Kidney (tissue), 14 donors: ENCODE results near the gene AGPAT1. TPM values are rescaled to one million over a fixed set of nuclear protein-coding genes. Genes with fewer than 3 reads are reported as not detected.

ENCODE experiments used
- DNase-seq, 5 donors: peaks; one replicate each; pipeline ENCODE4 v3.0.0-alpha.2; 2013 to 2020
- FAIRE-seq: peaks from 2 replicates; lab custom pipeline; 2012; peaks lifted over from hg19 to GRCh38; lab: Jason Lieb, UNC
- H3K27ac ChIP-seq, 2 donors: one replicate each; pipeline ENCODE4 v1.7.0; 2013; ENCODE audit warnings: low read depth in 2 of 2, low read length in 2 of 2, inconsistent platforms in 1 of 2
- H3K27me3 ChIP-seq: one replicate; pipeline ENCODE4 v1.7.1; 2013; ENCODE audit warnings: low read length, inconsistent platforms; ENCODE audit not compliant: control insufficient read depth, insufficient read depth
- H3K36me3 ChIP-seq, 3 donors: one replicate each; pipeline versions ENCODE4 v1.7.0 to v1.7.1; 2013; ENCODE audit warnings: low read length in 3 of 3, control low read depth in 1 of 3, inconsistent platforms in 1 of 3; ENCODE audit not compliant: insufficient read depth in 3 of 3, control insufficient read depth in 2 of 3
- H3K4me1 ChIP-seq, 3 donors: one replicate each; pipeline versions ENCODE4 v1.7.0 to v1.7.1; 2013; ENCODE audit warnings: low read length in 3 of 3, inconsistent platforms in 1 of 3, low read depth in 1 of 3; ENCODE audit not compliant: control insufficient read depth in 2 of 3, insufficient read depth in 2 of 3
- H3K4me3 ChIP-seq, 3 donors: one replicate each; pipeline versions ENCODE4 v1.7.0 to v1.8.1; 2013; ENCODE audit warnings: low read length in 3 of 3, control low read depth in 1 of 3, inconsistent platforms in 1 of 3
- H3K9ac ChIP-seq, 3 donors: one replicate each; pipeline versions ENCODE4 v1.7.0 to v1.7.1; 2013; ENCODE audit warnings: low read length in 3 of 3, control low read depth in 1 of 3, inconsistent platforms in 1 of 3
- H3K9me3 ChIP-seq, 3 donors: one replicate each; pipeline versions ENCODE4 v1.7.0 to v1.7.1; 2013; ENCODE audit warnings: low read length in 3 of 3, control low read depth in 1 of 3, inconsistent platforms in 1 of 3; ENCODE audit not compliant: control insufficient read depth in 2 of 3, insufficient read depth in 1 of 3
- intact Hi-C: fragments of 100-400 bp; cut with DNase I; formaldehyde crosslinking; loops from one replicate; pipeline ENCODE4 v1.11.1; 2022
- polyA plus RNA-seq: library from polyadenylated mRNA; stranded (reverse); fragments of 350-450 nt; fragmentation: Illumina TruSeq; extraction: RNeasy Lipid Tissue Mini Kit (QIAGEN cat#74804); gene quantifications from one replicate; pipeline ENCODE4 v1.2.3, GENCODE V29; 2014; ENCODE audit warnings: low read depth, low replicate concordance; ENCODE audit not compliant: insufficient read depth
- total RNA-seq: library from RNA; stranded (reverse); fragmentation: NEBNext Ultra II Directional; extraction: Animal tissue kit (Norgen Biotek cat#: 25700); gene quantifications from one replicate; pipeline ENCODE4 v1.2.1, GENCODE V29; 2021
- TF ChIP-seq, protein P1 (sequence below): IDR thresholded peaks from 3 replicates; pipeline ENCODE4 v1.5.1; 2012; ENCODE audit warnings: mild to moderate bottlenecking, moderate library complexity, borderline replicate concordance; ENCODE audit not compliant: insufficient read depth; ENCODE audit errors: extremely low read depth
- donor health status: control.
- donor health status: control.
- donor health status: control.
- donor health status: control.
- donor health status: control.
- donor health status: DM: yes; HTN: yes; CAD: no.
- donor health status: Normal renal cell carcinoma (clear cell type).

AGPAT1 gene
- total and polyA plus RNA-seq, 2 donors from 2014 or later, result 58.9 to 87.1 TPM

DNA sequence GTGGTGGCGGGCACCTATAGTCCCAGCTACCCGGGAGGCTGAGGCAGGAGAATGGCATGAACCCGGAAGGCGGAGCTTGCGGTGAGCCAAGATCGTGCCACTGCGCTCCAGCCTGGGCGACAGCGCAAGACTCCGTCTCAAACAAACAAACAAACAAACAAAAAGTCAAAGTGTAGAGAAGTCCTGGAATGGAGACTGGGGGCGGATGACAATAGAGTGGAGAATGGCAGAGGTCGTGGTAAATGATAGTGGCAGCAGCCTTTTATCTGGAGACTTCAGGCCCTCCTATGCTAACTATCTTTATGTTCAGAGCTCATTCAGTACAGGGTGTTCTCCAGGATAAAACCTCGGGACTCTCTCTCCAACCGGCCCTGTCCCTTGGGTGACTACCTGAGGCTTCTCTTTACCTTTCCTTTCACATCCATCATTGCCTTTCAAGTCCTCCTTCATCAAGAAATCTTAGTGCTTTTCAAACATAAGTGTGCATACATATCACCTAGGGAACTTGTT is 44.4 kb downstream of the AGPAT1 start:
- no peak for FAIRE-seq
- Histone ChIP-seq H3K4me1 (peaks cover 7 to 22% (median 12%) of the 10 kb centered on the region in 3 donors), H3K27me3 (no peaks in the 10 kb centered on the region), H3K27ac (no peak overlapping the region), H3K9me3 (no peaks in the 10 kb centered on the region), H3K9ac (no peak overlapping the region), H3K36me3 (no peaks in the 10 kb centered on the region), H3K4me3 (no peak overlapping the region)
- DNase-seq, result no peak
- TF ChIP-seq, protein P1, sequence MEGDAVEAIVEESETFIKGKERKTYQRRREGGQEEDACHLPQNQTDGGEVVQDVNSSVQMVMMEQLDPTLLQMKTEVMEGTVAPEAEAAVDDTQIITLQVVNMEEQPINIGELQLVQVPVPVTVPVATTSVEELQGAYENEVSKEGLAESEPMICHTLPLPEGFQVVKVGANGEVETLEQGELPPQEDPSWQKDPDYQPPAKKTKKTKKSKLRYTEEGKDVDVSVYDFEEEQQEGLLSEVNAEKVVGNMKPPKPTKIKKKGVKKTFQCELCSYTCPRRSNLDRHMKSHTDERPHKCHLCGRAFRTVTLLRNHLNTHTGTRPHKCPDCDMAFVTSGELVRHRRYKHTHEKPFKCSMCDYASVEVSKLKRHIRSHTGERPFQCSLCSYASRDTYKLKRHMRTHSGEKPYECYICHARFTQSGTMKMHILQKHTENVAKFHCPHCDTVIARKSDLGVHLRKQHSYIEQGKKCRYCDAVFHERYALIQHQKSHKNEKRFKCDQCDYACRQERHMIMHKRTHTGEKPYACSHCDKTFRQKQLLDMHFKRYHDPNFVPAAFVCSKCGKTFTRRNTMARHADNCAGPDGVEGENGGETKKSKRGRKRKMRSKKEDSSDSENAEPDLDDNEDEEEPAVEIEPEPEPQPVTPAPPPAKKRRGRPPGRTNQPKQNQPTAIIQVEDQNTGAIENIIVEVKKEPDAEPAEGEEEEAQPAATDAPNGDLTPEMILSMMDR, result no peak
- intact Hi-C loops, result no loop called here

DNA sequence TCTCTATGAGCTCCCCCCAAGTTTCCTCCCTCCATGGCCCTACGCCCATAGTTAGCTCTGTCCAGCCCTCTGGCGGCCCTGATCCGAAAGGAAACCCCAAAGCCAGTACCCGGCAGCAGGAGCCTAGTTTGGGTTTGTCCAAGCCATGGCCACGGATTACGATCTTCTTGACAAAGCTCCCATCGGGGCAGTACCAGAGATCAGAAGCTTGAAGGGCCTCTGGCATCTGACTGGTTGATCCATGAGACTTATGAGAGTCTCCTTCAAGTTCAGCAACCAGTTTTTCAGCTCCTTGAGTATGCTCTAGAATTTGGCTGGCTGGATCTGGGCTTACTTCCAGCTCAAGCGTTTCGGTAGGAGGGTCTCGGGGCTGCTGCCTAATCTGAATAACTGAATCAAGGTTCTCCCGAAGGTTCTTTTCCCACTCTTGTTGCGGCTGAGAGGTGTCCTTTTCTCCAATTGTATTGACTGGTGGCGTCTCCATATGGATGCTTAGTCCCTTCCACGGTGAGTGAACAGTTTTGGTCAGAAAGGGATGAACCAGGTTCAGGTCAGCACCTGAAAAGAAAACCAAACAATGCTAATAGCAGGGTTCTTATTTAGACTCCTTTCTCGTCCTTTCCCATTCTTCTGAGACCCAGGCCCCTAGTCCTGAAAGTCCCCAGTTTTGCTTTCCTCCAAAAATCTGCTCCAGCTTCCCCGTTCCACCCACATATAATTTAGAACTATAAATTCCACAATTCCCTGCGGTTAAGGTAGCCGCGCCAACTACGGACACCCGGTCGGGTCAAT is 46.4 kb downstream of the AGPAT1 start:
- FAIRE-seq (no peak), DNase-seq (no peak)
- Histone ChIP-seq H3K4me1 (peaks cover 7 to 24% (median 12%) of the 10 kb centered on the region in 3 donors), H3K9me3 (no peaks in the 10 kb centered on the region), H3K27me3 (no peaks in the 10 kb centered on the region), H3K4me3 (peak overlapping the region; percentile 77 to 83 (median 81)), H3K27ac (peak overlapping the region; percentile 89 to 97), H3K9ac (peak overlapping the region; percentile 43 to 63 (median 62)), H3K36me3 (peaks cover 2% of the 10 kb centered on the region in 3 donors)
- intact Hi-C loops, result no loop called here
- TF ChIP-seq, protein P1, result no peak

DNA sequence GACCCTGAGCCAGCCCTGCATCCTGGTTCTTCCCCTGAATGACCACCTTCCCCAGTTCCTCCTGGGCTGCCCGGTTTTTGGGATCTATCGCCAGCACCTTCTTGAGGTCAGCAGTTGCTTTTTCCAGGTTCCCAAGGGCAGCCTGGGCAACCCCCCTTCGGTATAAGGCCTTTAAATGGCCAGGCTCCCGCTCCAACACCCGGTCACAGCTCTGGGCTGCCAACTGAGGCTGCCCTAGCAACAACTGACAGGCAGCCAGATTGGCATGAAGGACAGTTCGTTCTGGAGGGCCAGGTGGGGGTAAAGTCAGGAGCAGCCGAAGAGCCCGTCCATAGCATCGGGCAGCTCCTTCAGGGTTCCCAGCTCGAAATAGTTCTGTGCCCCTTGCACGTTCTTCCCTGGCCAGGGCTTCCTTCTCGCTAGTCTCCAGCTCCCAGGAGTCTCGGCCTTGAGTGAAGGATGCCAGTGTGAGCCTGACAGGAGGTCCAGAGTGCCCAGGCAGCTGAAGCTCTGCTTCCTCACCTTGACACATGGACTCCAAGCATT is 47.1 kb downstream of the AGPAT1 start:
- intact Hi-C loops, result no loop called here
- peak overlapping the region in 2 of 3 donors; percentile 77 to 81 for H3K4me3 ChIP-seq
- H3K4me1 ChIP-seq, result peaks cover 7 to 24% (median 12%) of the 10 kb centered on the region in 3 donors
- TF ChIP-seq, protein P1, result no peak
- peaks cover 2 to 4% (median 4%) of the 10 kb centered on the region in 3 donors for H3K36me3 ChIP-seq
- H3K27me3 ChIP-seq, result no peaks in the 10 kb centered on the region
- DNase-seq (no peak), FAIRE-seq (no peak)
- H3K9ac ChIP-seq, result no peak overlapping the region
- no peaks in the 10 kb centered on the region for H3K9me3 ChIP-seq
- H3K27ac ChIP-seq, result no peak overlapping the region
